Neural cell (in vitro differentiated cells): ENCODE data around the gene ATP1A2.

ENCODE experiments used
- CTCF ChIP-seq: fragments of 450-650 bp; IDR thresholded peaks from 2 replicates; pipeline ENCODE4 v1.5.1; 2014; ENCODE audit warnings: antibody characterized with exemption, mild to moderate bottlenecking, moderate library complexity; ENCODE audit not compliant: poor library complexity, severe bottlenecking
- MXI1 ChIP-seq: fragments of 450-650 bp; conservative IDR thresholded peaks from 2 replicates; pipeline ENCODE4 v1.6.1; 2014; ENCODE audit warnings: antibody characterized with exemption, mild to moderate bottlenecking; ENCODE audit not compliant: poor library complexity, severe bottlenecking
- RAD21 ChIP-seq: fragments of 450-650 bp; conservative IDR thresholded peaks from 2 replicates; pipeline ENCODE4 v1.6.1; 2014; ENCODE audit warnings: antibody characterized with exemption, mild to moderate bottlenecking, moderate library complexity
- REST ChIP-seq: IDR thresholded peaks from 2 replicates; pipeline ENCODE4 v1.6.1; 2012; ENCODE audit warnings: borderline replicate concordance

- TF ChIP-seq CTCF (no peak), RAD21 (no peak), REST (no peak), MXI1 (no peak)
Observed at GRCh38 chr1:160121388-160121787, 5.8 kb downstream of the ATP1A2 start.
